ENCODE data around the gene MYRFL.

GRCh38 chr12:69988481-69989321 lies 163.7 kb downstream of the MYRFL start:
- TF ChIP-seq, protein P1, sequence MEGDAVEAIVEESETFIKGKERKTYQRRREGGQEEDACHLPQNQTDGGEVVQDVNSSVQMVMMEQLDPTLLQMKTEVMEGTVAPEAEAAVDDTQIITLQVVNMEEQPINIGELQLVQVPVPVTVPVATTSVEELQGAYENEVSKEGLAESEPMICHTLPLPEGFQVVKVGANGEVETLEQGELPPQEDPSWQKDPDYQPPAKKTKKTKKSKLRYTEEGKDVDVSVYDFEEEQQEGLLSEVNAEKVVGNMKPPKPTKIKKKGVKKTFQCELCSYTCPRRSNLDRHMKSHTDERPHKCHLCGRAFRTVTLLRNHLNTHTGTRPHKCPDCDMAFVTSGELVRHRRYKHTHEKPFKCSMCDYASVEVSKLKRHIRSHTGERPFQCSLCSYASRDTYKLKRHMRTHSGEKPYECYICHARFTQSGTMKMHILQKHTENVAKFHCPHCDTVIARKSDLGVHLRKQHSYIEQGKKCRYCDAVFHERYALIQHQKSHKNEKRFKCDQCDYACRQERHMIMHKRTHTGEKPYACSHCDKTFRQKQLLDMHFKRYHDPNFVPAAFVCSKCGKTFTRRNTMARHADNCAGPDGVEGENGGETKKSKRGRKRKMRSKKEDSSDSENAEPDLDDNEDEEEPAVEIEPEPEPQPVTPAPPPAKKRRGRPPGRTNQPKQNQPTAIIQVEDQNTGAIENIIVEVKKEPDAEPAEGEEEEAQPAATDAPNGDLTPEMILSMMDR (IDR thresholded peaks at IDR 0.05): no peak
- TF ChIP-seq ZNF263 (CRISPR knock-in tag; IDR thresholded peaks at IDR 0.05; ENCODE audit: low read depth) (no peak), ZNF232 (CRISPR knock-in tag; IDR thresholded peaks at IDR 0.05) (no peak), ATF6 (CRISPR knock-in tag; IDR thresholded peaks at IDR 0.05) (no peak), CBFB (CRISPR knock-in tag; IDR thresholded peaks at IDR 0.05; ENCODE audit: low read depth) (no peak), TP53 (CRISPR knock-in tag; IDR thresholded peaks at IDR 0.05) (no peak), JUN (CRISPR knock-in tag; IDR thresholded peaks at IDR 0.05) (no peak), ELF4 (CRISPR knock-in tag; IDR thresholded peaks at IDR 0.05; ENCODE audit: low read depth) (no peak), ZNF138 (CRISPR knock-in tag; conservative IDR thresholded peaks at IDR 0.05) (no peak), GTF2I (CRISPR knock-in tag; conservative IDR thresholded peaks at IDR 0.05) (no peak), FOXP1 (CRISPR knock-in tag; IDR thresholded peaks at IDR 0.05; ENCODE audit: borderline replicate concordance) (no peak), MAX (CRISPR knock-in tag; IDR thresholded peaks at IDR 0.05) (no peak)

Data from WTC11 (cell line).